UCSD-AML1 (cell line): ENCODE results near the gene MSH5.

ENCODE experiments used
- DNase-seq: peaks from one replicate; lab custom pipeline; 2025; ENCODE audit not compliant: unreplicated experiment; lab: John Stamatoyannopoulos, UW

MSH5 gene

DNA sequence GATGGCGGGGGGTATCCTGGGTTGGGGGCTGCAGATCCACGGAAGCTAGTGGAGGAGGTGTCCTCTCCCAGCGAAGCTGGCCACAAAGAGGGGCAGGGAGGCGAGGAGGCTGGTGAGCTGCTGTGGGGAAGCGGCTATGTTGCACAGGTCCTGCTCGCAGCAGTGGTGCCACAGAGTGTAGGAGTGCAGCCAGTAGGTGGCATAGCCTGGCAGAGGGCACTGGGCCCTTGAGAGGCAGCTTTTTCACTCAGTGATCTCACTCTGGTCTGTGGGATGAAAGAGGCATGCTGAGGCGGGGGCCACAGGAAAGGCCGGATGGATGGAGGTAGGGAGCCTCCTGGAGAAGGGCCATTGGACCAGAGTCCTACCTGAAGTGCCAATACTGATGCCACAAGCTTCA lies 27.5 kb upstream of the MSH5 start:
- DNase-seq: peak; percentile 51

GRCh38 chr6:31713465-31713864 lies 26.3 kb upstream of the MSH5 start:
- no peak for DNase-seq

GRCh38 chr6:31713991-31714684 lies 25.7 kb upstream of the MSH5 start:
- no peak for DNase-seq

DNA sequence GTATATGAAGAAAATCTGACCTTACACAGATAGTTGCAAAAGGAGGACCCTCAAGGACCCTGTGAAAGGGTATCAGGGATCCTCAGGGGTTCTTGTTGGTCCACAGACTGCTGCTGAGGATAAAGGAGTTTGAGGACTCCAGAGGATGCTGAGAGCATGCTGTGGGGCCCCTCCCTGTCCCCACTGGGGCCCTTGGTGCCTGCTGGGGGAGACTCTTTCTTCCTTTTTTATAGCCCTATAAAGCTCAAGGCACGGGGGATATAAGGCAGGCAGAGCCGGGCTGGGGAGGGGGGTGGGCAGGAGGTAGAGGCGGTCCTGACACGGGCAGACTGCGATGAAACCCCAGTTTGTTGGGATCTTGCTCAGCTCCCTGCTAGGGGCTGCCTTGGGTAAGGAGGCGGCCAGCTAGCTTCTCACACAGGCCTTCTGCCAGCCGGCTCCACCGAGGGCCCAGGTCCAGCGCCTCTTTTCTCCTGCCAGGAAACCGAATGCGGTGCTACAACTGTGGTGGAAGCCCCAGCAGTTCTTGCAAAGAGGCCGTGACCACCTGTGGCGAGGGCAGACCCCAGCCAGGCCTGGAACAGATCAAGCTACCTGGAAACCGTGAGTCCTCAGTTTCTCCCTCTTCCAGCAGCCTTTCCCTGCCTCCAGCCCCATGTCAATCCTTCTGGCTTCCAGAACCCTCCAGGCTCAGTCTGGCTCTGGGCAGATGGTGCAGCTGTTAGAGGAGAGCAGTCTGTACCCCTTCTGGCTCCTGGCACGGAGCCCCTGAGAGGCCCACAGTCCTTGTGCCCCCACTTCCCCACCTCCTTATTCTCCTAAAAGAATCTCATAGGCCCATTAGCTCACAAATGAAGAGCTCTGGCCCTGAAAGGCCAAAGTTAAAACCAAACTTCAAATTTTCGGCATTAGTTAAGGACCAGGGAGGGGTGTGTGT lies 24.5 kb upstream of the MSH5 start, which contains the start of gene LY6G6D:
LY6G6D (plus strand) TSS at position 327 of the 937 bp plus-strand sequence; CDS start at position 335, 8 bp downstream.
- DNase-seq: no peak

- DNase-seq: no peak
Observed at GRCh38 chr6:31717499-31718222, 22.1 kb upstream of the MSH5 start.

- no peak for DNase-seq
Observed at GRCh38 chr6:31718265-31718664, 21.5 kb upstream of the MSH5 start.

DNA sequence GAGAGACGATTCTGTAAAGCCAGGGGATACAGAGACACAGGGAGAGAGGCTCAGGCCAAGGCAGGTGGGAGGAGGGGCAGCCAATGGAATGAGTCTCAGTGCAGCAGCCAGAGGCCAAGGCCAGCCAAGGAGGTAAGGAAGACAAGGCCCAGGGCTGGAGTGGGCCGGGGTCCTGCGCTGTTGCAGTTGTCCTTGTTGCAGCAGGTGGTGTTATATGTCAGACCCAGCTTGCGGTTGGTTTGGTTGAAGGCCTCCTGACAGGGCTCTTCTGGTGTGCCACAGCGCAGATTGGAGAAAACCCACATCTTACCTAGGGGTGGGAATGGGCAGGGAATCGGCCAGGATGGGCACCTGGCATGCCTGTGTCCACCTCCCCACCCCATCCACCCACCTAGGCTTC lies 20.8 kb upstream of the MSH5 start:
- no peak for DNase-seq

- DNase-seq: no peak
Observed at GRCh38 chr6:31720196-31720770, 19.5 kb upstream of the MSH5 start.

DNA sequence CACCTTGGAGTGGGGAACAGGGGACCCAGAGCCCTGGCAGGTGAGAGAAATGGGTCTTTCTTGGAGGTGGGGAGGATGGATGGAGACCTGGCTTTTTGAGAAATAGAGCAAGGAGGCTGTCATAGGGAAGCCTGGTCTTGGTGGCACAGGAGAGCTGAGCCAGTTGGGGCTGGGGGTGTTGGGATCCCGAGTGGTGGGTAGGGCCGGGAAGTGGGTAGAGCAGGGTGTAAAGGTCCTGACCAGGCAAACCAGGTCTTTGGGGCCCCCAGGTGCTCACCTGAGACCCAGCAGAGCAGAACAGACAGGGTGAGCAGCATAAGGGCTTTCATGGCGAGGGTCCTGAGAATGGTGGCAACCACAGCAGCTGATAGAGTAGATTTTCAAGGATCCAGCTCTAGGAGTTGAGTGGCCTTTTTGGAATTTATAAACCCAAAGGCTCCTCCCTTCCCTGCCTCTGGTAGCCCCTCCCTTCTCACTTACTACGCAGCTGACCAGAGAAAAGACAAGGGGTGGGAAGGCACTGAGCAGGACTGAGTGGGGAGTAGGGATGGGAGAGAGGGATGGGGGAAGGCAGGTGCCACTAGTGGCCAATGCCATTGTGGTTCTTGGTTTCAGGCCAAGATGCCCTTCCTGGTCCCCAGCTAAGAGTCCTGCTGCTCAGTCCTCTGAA lies 18.3 kb upstream of the MSH5 start, which contains the start of gene LY6G6C:
LY6G6C (minus strand) TSS at position 396 of the 670 bp plus-strand sequence; CDS start at position 329, 67 bp downstream.
- no peak for DNase-seq

GRCh38 chr6:31722173-31722572 lies 17.6 kb upstream of the MSH5 start:
- no peak for DNase-seq

- DNase-seq: peak; percentile 80
Observed at GRCh38 chr6:31723245-31723979, 16.4 kb upstream of the MSH5 start, which contains the start of gene MPIG6B. Gene MPIG6B (plus strand): TSS chr6:31723373. CDS start chr6:31723384, 11 bp downstream.

GRCh38 chr6:31723980-31724691 lies 15.7 kb upstream of the MSH5 start:
- no peak for DNase-seq

- peak; percentile 63 for DNase-seq
Observed at GRCh38 chr6:31725502-31726350, 14.1 kb upstream of the MSH5 start.

DNA sequence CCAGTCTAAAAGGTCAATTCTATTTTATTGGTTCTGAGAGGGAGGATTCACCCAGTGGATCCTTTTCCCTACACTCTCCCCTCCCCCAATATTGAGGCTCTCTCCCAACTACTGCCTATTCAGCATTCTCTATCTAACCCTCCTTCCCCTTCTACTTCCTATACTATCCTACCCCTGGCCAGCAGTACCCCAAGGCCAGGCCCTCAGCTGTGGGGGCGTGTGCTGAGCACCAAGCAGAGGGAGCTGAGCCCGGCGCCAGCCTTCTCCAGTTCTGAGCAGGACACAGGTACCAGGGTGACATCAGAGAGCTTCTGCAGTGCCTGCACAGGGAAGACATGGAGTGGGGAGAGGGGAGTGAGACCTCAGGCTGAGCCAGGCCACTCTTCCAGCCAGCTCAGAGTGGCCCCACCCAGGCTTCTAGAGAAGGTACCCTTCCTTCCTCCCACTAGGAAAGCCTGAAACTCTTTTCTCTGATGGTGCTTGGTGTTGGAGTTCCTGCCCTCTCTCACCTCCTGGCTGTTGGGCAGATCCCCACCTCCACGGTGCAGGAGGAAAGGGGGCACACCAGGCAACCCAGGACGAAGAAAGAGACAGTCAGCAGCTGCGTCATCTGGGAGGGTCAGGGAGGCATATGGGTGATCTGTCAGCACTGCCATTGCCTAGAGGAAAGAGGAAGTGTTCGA lies 12.6 kb upstream of the MSH5 start:
- peak; percentile 71 for DNase-seq

DNA sequence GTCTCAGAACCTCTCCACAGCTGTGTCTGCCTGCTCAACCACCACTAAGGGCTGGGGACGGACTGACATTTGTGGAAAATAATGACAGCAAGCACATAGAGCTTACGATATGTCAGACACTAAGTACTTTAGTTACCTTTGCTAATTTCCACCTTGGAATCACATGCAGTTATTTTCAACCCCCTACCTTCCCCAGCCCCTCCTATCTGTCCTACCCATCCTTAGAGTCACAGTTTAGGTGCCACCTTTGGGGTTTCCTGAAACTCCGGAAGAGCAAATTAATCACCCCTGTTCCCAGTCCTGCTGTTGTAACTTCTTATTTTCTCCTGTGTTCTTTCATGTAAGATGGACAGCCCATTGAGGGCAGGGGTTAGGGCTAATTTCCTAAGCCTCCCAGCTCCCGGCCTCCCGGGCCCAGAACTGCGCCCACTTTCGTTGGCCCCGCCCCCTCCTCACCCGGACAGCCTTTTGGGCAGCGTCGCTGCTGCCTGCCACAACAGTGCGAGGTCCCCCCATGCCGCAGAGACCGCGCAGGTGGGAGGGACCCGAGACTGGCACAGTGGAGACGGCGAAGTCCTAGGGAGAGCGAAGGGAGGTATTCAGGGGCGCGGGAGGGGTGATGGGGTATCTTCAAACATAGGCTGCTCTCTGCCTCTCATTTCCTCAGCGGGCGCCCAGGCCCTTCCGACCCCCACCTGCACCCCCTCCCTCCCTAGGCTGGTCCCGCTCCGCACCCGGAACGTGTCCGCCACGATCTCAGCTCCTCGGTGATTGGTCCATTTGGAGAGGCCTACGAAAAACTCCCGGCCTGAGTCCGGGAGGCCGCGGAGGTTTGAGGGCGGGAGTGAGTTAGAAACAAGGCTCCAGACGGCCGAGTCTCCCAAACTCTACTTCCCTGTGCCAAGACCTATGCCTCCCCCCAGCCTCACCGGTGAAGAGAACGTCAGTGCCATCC lies 11.8 kb upstream of the MSH5 start:
- DNase-seq: no peak

GRCh38 chr6:31728767-31729514 lies 10.9 kb upstream of the MSH5 start, which contains the start of gene DDAH2:
Gene DDAH2 (minus strand): TSS chr6:31729299. CDS start chr6:31729161, 138 bp downstream.
- DNase-seq: no peak
